ENCODE measurements around the gene PPP1R14B. TPM values are rescaled to one million over a fixed set of nuclear protein-coding genes. Genes with fewer than 3 reads are reported as not detected.

PPP1R14B gene
- total and polyA plus RNA-seq, 2 of the 13 experiments (the other 11 are each of a cell fraction or from before 2014, with no cell fraction given): 110 to 148 TPM

DNA sequence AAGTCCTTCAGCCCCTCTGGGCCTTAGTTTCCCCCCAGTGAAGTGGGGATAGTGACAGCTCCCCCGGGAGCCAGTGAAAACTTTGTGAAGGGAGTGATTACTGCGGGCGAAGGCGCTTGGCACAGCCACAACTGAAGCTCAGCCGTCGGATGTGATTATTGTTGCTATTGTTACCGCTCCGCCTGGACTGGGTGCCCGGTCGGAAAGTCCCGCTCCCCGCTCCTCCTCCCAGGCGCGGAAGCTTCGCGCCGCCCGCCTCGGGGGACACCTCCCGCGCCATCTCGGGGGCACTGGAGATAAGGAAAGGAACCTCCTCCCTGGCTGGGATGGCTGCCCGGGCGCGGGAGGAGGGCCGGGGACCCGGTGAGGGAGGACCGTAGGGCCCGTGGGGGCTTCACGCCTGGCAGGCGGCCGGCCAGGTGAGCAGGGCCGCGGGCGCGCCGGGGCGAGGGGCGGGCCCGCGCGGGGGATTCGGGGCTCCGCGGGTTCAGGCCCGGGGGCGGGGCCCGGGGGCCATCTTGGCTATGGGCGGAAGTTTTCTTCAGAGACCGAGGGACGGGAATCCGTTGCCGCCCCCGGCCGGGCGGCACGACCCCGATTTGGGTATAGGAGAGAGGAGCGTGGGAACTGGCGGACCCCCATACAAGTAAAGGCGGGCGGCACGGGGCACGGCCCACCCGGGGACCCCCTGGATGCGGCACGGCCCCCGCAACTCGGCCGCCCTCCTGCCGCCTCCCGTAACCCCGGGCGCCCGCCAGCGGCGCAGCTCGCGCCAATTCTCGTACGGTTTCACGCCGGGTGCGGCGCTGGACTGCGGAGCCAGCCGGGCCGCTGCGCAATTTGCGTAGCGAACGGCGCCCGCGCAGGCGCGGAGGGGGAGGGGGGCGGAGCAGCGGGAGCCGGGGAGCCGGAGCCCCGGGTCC, 38.5 kb upstream of the PPP1R14B start, which contains the start of gene GPR137 (continued):
- TF ChIP-seq SNRNP70 (IDR thresholded peaks at IDR 0.05; ENCODE audit: low read depth, low read length) (peak; percentile 100), AGO1 (IDR thresholded peaks at IDR 0.05; ENCODE audit: low read depth, low read length, poor library complexity, severe bottlenecking) (peak; percentile 100), ELF1 (CRISPR knock-in tag; IDR thresholded peaks at IDR 0.05) (peak; percentile 81), FOSL1 (CRISPR knock-in tag; IDR thresholded peaks at IDR 0.05; ENCODE audit: borderline replicate concordance) (no peak), ARID4A (CRISPR knock-in tag; IDR thresholded peaks at IDR 0.05; ENCODE audit: borderline replicate concordance) (0 out of 2 replicates have a peak, but pooled peaks have one; percentile 15), BATF2 (CRISPR knock-in tag; IDR thresholded peaks at IDR 0.05) (no peak), HNRNPUL1 (IDR thresholded peaks at IDR 0.05; ENCODE audit: low read depth, low read length) (peak; percentile 88), NR2C2 (CRISPR knock-in tag; IDR thresholded peaks at IDR 0.05; ENCODE audit: borderline replicate concordance) (peak; percentile 90), ZFYVE20 (CRISPR knock-in tag; IDR thresholded peaks at IDR 0.05; ENCODE audit: borderline replicate concordance, low read depth) (no peak), THYN1 (CRISPR knock-in tag; IDR thresholded peaks at IDR 0.05; ENCODE audit: borderline replicate concordance, low read depth) (no peak), ZNF878 (CRISPR knock-in tag; IDR thresholded peaks at IDR 0.05) (no peak), SCMH1 (CRISPR knock-in tag; IDR thresholded peaks at IDR 0.05; ENCODE audit: borderline replicate concordance) (no peak), GFI1 (CRISPR knock-in tag; IDR thresholded peaks at IDR 0.05; ENCODE audit: borderline replicate concordance) (no peak), ZNF205 (CRISPR knock-in tag; IDR thresholded peaks at IDR 0.05) (no peak), ZNF607 (CRISPR knock-in tag; IDR thresholded peaks at IDR 0.05; ENCODE audit: borderline replicate concordance) (no peak), ZNF160 (CRISPR knock-in tag; IDR thresholded peaks at IDR 0.05) (peak; percentile 11; the same call in 1 of the 2 replicates), SMAD1 (CRISPR knock-in tag; IDR thresholded peaks at IDR 0.05; ENCODE audit: borderline replicate concordance, low read depth) (0 out of 2 replicates have a peak, but pooled peaks have one; percentile 10), ZNF260 (CRISPR knock-in tag; IDR thresholded peaks at IDR 0.05; ENCODE audit: borderline replicate concordance, low read depth) (no peak), HOXA3 (CRISPR knock-in tag; IDR thresholded peaks at IDR 0.05) (peak; percentile 56)
- TF ChIP-seq, protein P1, sequence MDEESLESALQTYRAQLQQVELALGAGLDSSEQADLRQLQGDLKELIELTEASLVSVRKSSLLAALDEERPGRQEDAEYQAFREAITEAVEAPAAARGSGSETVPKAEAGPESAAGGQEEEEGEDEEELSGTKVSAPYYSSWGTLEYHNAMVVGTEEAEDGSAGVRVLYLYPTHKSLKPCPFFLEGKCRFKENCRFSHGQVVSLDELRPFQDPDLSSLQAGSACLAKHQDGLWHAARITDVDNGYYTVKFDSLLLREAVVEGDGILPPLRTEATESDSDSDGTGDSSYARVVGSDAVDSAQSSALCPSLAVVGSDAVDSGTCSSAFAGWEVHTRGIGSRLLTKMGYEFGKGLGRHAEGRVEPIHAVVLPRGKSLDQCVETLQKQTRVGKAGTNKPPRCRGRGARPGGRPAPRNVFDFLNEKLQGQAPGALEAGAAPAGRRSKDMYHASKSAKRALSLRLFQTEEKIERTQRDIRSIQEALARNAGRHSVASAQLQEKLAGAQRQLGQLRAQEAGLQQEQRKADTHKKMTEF (CRISPR knock-in tag; IDR thresholded peaks at IDR 0.05): peak; percentile 38; the same call in 1 of the 2 replicates
- TF ChIP-seq, protein P2, sequence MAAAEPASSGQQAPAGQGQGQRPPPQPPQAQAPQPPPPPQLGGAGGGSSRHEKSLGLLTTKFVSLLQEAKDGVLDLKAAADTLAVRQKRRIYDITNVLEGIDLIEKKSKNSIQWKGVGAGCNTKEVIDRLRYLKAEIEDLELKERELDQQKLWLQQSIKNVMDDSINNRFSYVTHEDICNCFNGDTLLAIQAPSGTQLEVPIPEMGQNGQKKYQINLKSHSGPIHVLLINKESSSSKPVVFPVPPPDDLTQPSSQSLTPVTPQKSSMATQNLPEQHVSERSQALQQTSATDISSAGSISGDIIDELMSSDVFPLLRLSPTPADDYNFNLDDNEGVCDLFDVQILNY (CRISPR knock-in tag; conservative IDR thresholded peaks at IDR 0.05): no peak

All from HepG2 (cell line).